Trophoblast cell (in vitro differentiated cells and primary cell): ENCODE results near the gene MACROD2.

Experiments
- DNase-seq, 2 donors: peaks; one replicate each; pipeline ENCODE4 v3.0.0-alpha.2; 2016
- H2AFZ ChIP-seq: 2 replicates; pipeline ENCODE4 v1.6.1; 2013; ENCODE audit warnings: low read length, moderate library complexity, mild to moderate bottlenecking; ENCODE audit not compliant: insufficient read depth, poor library complexity
- H2AK5ac ChIP-seq: 2 replicates; pipeline ENCODE4 v1.6.1; 2013; ENCODE audit warnings: mild to moderate bottlenecking, low read length
- H2BK120ac ChIP-seq: 2 replicates; pipeline ENCODE4 v1.6.1; 2013; ENCODE audit warnings: low read length, mild to moderate bottlenecking, moderate library complexity; ENCODE audit not compliant: insufficient read depth, poor library complexity
- H2BK12ac ChIP-seq: 2 replicates; pipeline ENCODE4 v1.6.1; 2013; ENCODE audit warnings: mild to moderate bottlenecking, low read length, moderate library complexity
- H2BK5ac ChIP-seq: 2 replicates; pipeline ENCODE4 v1.6.1; 2013; ENCODE audit warnings: low read length, low read depth, moderate library complexity, mild to moderate bottlenecking; ENCODE audit not compliant: poor library complexity
- H3K14ac ChIP-seq: 2 replicates; pipeline ENCODE4 v1.6.1; 2013; ENCODE audit warnings: mild to moderate bottlenecking, low read length
- H3K18ac ChIP-seq: 2 replicates; pipeline ENCODE4 v1.6.1; 2013; ENCODE audit warnings: mild to moderate bottlenecking, low read length
- H3K23ac ChIP-seq: 2 replicates; pipeline ENCODE4 v1.6.1; 2013; ENCODE audit warnings: low read length
- H3K27ac ChIP-seq: 2 replicates; pipeline ENCODE4 v1.5.1; 2013; ENCODE audit warnings: low read depth, mild to moderate bottlenecking, inconsistent platforms, low read length, moderate library complexity
- H3K27me3 ChIP-seq: 2 replicates; pipeline ENCODE4 v1.6.1; 2013; ENCODE audit warnings: inconsistent platforms, mild to moderate bottlenecking, low read length, moderate library complexity; ENCODE audit not compliant: insufficient read depth
- H3K36me3 ChIP-seq, 2 experiments: 1 replicate in 1 of 2; 2 replicates in 1 of 2; pipeline ENCODE4 v1.6.1; 2013; ENCODE audit warnings: low read length in 2 of 2, mild to moderate bottlenecking in 2 of 2, moderate library complexity in 1 of 2; ENCODE audit not compliant: insufficient read depth in 2 of 2, control insufficient read depth in 1 of 2
- H3K4ac ChIP-seq: 2 replicates; pipeline ENCODE4 v1.6.1; 2013; ENCODE audit warnings: low read depth, mild to moderate bottlenecking, low read length, moderate library complexity
- H3K4me1 ChIP-seq, 2 experiments: 1 replicate in 1 of 2; 2 replicates in 1 of 2; pipeline ENCODE4 v1.6.1; 2013; ENCODE audit warnings: low read length in 2 of 2, mild to moderate bottlenecking in 2 of 2, moderate library complexity in 1 of 2; ENCODE audit not compliant: insufficient read depth in 2 of 2, control insufficient read depth in 1 of 2
- H3K4me2 ChIP-seq: 2 replicates; pipeline ENCODE4 v1.6.1; 2013; ENCODE audit warnings: inconsistent platforms, mild to moderate bottlenecking, low read length, moderate library complexity
- H3K4me3 ChIP-seq: 2 replicates; pipeline ENCODE4 v1.5.1; 2013; ENCODE audit warnings: mild to moderate bottlenecking, low read depth, low read length, inconsistent platforms
- H3K79me1 ChIP-seq: one replicate; pipeline ENCODE4 v1.6.1; 2013; ENCODE audit warnings: low read length
- H3K79me2 ChIP-seq: 2 replicates; pipeline ENCODE4 v1.6.1; 2013; ENCODE audit warnings: low read length, mild to moderate bottlenecking; ENCODE audit not compliant: control insufficient read depth, insufficient read depth, poor library complexity
- H3K9ac ChIP-seq: 2 replicates; pipeline ENCODE4 v1.6.1; 2013; ENCODE audit warnings: mild to moderate bottlenecking, low read length
- H3K9me3 ChIP-seq: 2 replicates; pipeline ENCODE4 v1.6.1; 2013; ENCODE audit warnings: low read depth, mild to moderate bottlenecking, control low read depth, inconsistent platforms, low read length; ENCODE audit not compliant: insufficient read depth
- H4K12ac ChIP-seq: 2 replicates; pipeline ENCODE4 v1.6.1; 2013; ENCODE audit warnings: low read depth, mild to moderate bottlenecking, low read length, moderate library complexity
- H4K8ac ChIP-seq: 2 replicates; pipeline ENCODE4 v1.6.1; 2013; ENCODE audit warnings: low read depth, mild to moderate bottlenecking, low read length, moderate library complexity
- H4K91ac ChIP-seq: one replicate; pipeline ENCODE4 v1.6.1; 2013; ENCODE audit warnings: low read depth, mild to moderate bottlenecking, low read length, moderate library complexity
- WGBS: extraction: QIAGEN DNeasy Blood & Tissue Kit; methylation state at CpG from one replicate; pipeline ENCODE4 v1.1.7; 2013; ENCODE audit warnings: missing lambda C conversion rate; ENCODE audit not compliant: insufficient read length, insufficient coverage; ENCODE audit errors: extremely low coverage; 5-methylcytosine and 5-hydroxymethylcytosine counted together

Gene MACROD2

GRCh38 chr20:15188415-15188814 lies 1193.1 kb downstream of the MACROD2 start:
- WGBS: no CpG with 5 or more reads among the region's 3 CpGs
- Histone ChIP-seq H3K4me1 (no peaks in the 10 kb centered on the region), H3K9me3 (no peaks in the 10 kb centered on the region), H3K23ac (no peak overlapping the region), H3K79me1 (no peaks in the 10 kb centered on the region), H4K91ac (no peak overlapping the region), H3K9ac (no peak overlapping the region), H3K18ac (no peak overlapping the region), H3K14ac (no peak overlapping the region), H3K79me2 (no peaks in the 10 kb centered on the region), H3K4me3 (no peak overlapping the region), H2AFZ (no peak overlapping the region), H2BK12ac (no peak overlapping the region), H3K36me3 (no peaks in the 10 kb centered on the region), H2BK120ac (no peak overlapping the region), H3K27me3 (no peaks in the 10 kb centered on the region), H3K4me2 (no peak overlapping the region), H4K12ac (no peak overlapping the region), H3K27ac (no peak overlapping the region), H4K8ac (no peak overlapping the region), H2BK5ac (no peak overlapping the region), H3K4ac (no peak overlapping the region), H2AK5ac (no peak overlapping the region)
- no peak for DNase-seq

DNA sequence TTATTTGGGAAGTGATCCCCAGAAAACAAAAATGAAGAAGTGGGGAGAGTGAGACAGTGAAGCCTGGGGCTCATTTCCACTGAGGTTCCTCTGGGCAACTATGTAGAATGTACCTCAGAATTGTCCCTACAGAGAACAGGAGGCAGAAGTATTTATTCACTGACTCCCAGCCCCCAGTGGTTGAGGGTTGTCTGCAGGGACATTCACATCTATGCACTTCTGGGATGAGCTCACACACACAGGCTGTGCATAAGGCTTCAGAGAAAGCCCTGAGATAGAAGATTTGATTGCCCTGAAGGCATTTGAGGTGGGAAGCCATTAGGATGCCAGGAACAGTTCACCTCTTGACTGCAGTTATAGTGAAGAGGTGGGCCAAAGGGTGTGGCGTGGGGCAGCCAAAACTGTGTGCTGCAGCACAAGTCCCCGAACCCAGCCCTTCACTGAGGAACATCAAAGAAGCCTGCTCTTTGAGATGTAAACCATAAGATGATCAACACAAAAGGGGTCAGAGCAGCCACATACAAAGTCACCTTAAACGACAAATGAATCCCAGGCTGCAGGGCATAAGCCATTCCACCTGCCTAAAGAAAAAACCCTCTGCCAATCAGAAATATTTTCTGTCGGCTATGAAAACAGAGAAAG lies 1195.9 kb downstream of the MACROD2 start:
- no peak for DNase-seq
- Histone ChIP-seq H2AFZ (no peak overlapping the region), H3K79me1 (no peaks in the 10 kb centered on the region), H3K4ac (no peak overlapping the region), H3K36me3 (no peaks in the 10 kb centered on the region), H2BK120ac (no peak overlapping the region), H3K9ac (no peak overlapping the region), H3K27me3 (no peaks in the 10 kb centered on the region), H3K14ac (no peak overlapping the region), H3K23ac (no peak overlapping the region), H4K8ac (no peak overlapping the region), H3K79me2 (no peaks in the 10 kb centered on the region), H2BK12ac (no peak overlapping the region), H3K27ac (no peak overlapping the region), H4K91ac (no peak overlapping the region), H3K4me1 (no peaks in the 10 kb centered on the region), H2AK5ac (no peak overlapping the region), H3K4me3 (no peak overlapping the region), H3K18ac (no peak overlapping the region), H4K12ac (no peak overlapping the region), H3K9me3 (no peaks in the 10 kb centered on the region), H2BK5ac (no peak overlapping the region), H3K4me2 (no peak overlapping the region)
- WGBS: no CpG with 5 or more reads among the region's 4 CpGs

GRCh38 chr20:15195378-15195777 lies 1200.1 kb downstream of the MACROD2 start:
- no peak overlapping the region for H4K12ac ChIP-seq
- no peak overlapping the region for H4K91ac ChIP-seq
- no peaks in the 10 kb centered on the region for H3K79me1 ChIP-seq
- H3K4me3 ChIP-seq: no peak overlapping the region
- no peak overlapping the region for H2BK120ac ChIP-seq
- no peak overlapping the region for H2BK5ac ChIP-seq
- H3K27ac ChIP-seq: no peak overlapping the region
- H3K4me2 ChIP-seq: no peak overlapping the region
- H3K79me2 ChIP-seq: no peaks in the 10 kb centered on the region
- H3K9ac ChIP-seq: no peak overlapping the region
- H3K23ac ChIP-seq: no peak overlapping the region
- no peaks in the 10 kb centered on the region for H3K27me3 ChIP-seq
- no peaks in the 10 kb centered on the region for H3K4me1 ChIP-seq
- H2BK12ac ChIP-seq: no peak overlapping the region
- no peaks in the 10 kb centered on the region for H3K9me3 ChIP-seq
- H3K4ac ChIP-seq: no peak overlapping the region
- H3K18ac ChIP-seq: no peak overlapping the region
- no peak overlapping the region for H3K14ac ChIP-seq
- no peak for DNase-seq
- no CpG with 5 or more reads among the region's 4 CpGs for WGBS
- no peak overlapping the region for H4K8ac ChIP-seq
- H2AFZ ChIP-seq: no peak overlapping the region
- no peak overlapping the region for H2AK5ac ChIP-seq
- no peaks in the 10 kb centered on the region for H3K36me3 ChIP-seq

GRCh38 chr20:15196547-15197255 lies 1201.4 kb downstream of the MACROD2 start:
- no peaks in the 10 kb centered on the region for H3K4me1 ChIP-seq
- no peak for DNase-seq
- no peak overlapping the region for H4K12ac ChIP-seq
- H3K9me3 ChIP-seq: no peaks in the 10 kb centered on the region
- no peak overlapping the region for H2AK5ac ChIP-seq
- H3K14ac ChIP-seq: no peak overlapping the region
- H3K18ac ChIP-seq: no peak overlapping the region
- H4K91ac ChIP-seq: no peak overlapping the region
- no peak overlapping the region for H2AFZ ChIP-seq
- no peaks in the 10 kb centered on the region for H3K27me3 ChIP-seq
- no peak overlapping the region for H2BK12ac ChIP-seq
- H2BK5ac ChIP-seq: no peak overlapping the region
- no peak overlapping the region for H3K27ac ChIP-seq
- WGBS: no CpG with 5 or more reads among the region's 3 CpGs
- H3K79me1 ChIP-seq: no peaks in the 10 kb centered on the region
- H2BK120ac ChIP-seq: no peak overlapping the region
- no peak overlapping the region for H3K4ac ChIP-seq
- H3K4me3 ChIP-seq: no peak overlapping the region
- H3K4me2 ChIP-seq: no peak overlapping the region
- H4K8ac ChIP-seq: no peak overlapping the region
- H3K23ac ChIP-seq: no peak overlapping the region
- no peak overlapping the region for H3K9ac ChIP-seq
- H3K36me3 ChIP-seq: no peaks in the 10 kb centered on the region
- no peaks in the 10 kb centered on the region for H3K79me2 ChIP-seq
